ENCODE measurements around the gene TRIOBP. TPM values are rescaled to one million over a fixed set of nuclear protein-coding genes. Genes with fewer than 3 reads are reported as not detected.

The TRIOBP gene
- total RNA-seq, 1 experiment from 2014 or later, result 38.4 TPM

- Mint-ChIP-seq H3K4me1 (ENCODE audit: low read depth, unreplicated experiment) (peaks cover 7% of the 10 kb centered on the region), H3K27ac (ENCODE audit: unreplicated experiment) (no peak overlapping the region), H3K4me3 (ENCODE audit: unreplicated experiment) (no peak overlapping the region), H3K36me3 (ENCODE audit: insufficient read depth, unreplicated experiment) (peaks cover 10% of the 10 kb centered on the region), H3K27me3 (ENCODE audit: insufficient read depth, unreplicated experiment) (no peaks in the 10 kb centered on the region), H3K9me3 (ENCODE audit: unreplicated experiment) (no peaks in the 10 kb centered on the region)
- Histone ChIP-seq H3K36me3 (ENCODE audit: control insufficient read depth, insufficient read depth, low read length) (peaks cover 4% of the 10 kb centered on the region), H3K9me3 (no peaks in the 10 kb centered on the region), H3K27me3 (replicated peaks; ENCODE audit: control insufficient read depth, insufficient read depth, low read length) (no peaks in the 10 kb centered on the region), H3K4me1 (peaks cover 35% of the 10 kb centered on the region), H3K4me3 (ENCODE audit: low read depth, low read length) (no peak overlapping the region)
- ChIA-PET POLR2A (interaction anchor here (0.6 to 0.8 kb wide), 3 partner anchors 9 to 64 kb away, joined by 3 to 8 read pairs (median 5); no protein-coding TSS in a partner anchor), CTCF (no interaction called here)
- BruUV-seq (replicated peaks), result no TSS peak
- intact Hi-C loops (cut with micrococcal nuclease; ENCODE audit: unreplicated experiment), result loop anchor here (5.0 kb wide), 1 partner anchor 52 kb away; no protein-coding TSS in a partner anchor
- no peak for DNase-seq
- no peak for TF ChIP-seq CTCF (IDR thresholded peaks at IDR 0.05; ENCODE audit: insufficient read depth in 1 of 2, low read depth in 1 of 2, low read length in 1 of 2, severe bottlenecking in 1 of 2, unreplicated experiment in 1 of 2)
Measured at GRCh38 chr22:37749831-37750595, 53.2 kb downstream of the TRIOBP start.

- Mint-ChIP-seq H3K27me3 (ENCODE audit: insufficient read depth, unreplicated experiment) (no peaks in the 10 kb centered on the region), H3K4me3 (ENCODE audit: unreplicated experiment) (no peak overlapping the region), H3K36me3 (ENCODE audit: insufficient read depth, unreplicated experiment) (peaks cover 11% of the 10 kb centered on the region), H3K9me3 (ENCODE audit: unreplicated experiment) (no peaks in the 10 kb centered on the region), H3K4me1 (ENCODE audit: low read depth, unreplicated experiment) (peaks cover 7% of the 10 kb centered on the region), H3K27ac (ENCODE audit: unreplicated experiment) (no peak overlapping the region)
- no peak for DNase-seq
- ChIA-PET POLR2A (interaction anchor here (0.6 kb wide), 1 partner anchor 57 kb away, joined by 3 read pairs; no protein-coding TSS in a partner anchor), CTCF (no interaction called here)
- peaks cover 4% of the 10 kb centered on the region for H3K36me3 ChIP-seq (ENCODE audit: control insufficient read depth, insufficient read depth, low read length)
- H3K9me3 ChIP-seq, result no peaks in the 10 kb centered on the region
- H3K27me3 ChIP-seq (replicated peaks; ENCODE audit: control insufficient read depth, insufficient read depth, low read length), result no peaks in the 10 kb centered on the region
- no TSS peak for BruUV-seq (replicated peaks)
- no peak overlapping the region for H3K4me3 ChIP-seq (ENCODE audit: low read depth, low read length)
- intact Hi-C loops (cut with micrococcal nuclease; ENCODE audit: unreplicated experiment), result no loop called here
- H3K4me1 ChIP-seq, result peaks cover 31% of the 10 kb centered on the region
- TF ChIP-seq CTCF (IDR thresholded peaks at IDR 0.05; ENCODE audit: insufficient read depth in 1 of 2, low read depth in 1 of 2, low read length in 1 of 2, severe bottlenecking in 1 of 2, unreplicated experiment in 1 of 2), result no peak
Measured at GRCh38 chr22:37750596-37751162, 53.8 kb downstream of the TRIOBP start.

GRCh38 chr22:37751449-37752188 is 54.8 kb downstream of the TRIOBP start:
- no peaks in the 10 kb centered on the region for H3K9me3 Mint-ChIP-seq (ENCODE audit: unreplicated experiment)
- H3K27me3 ChIP-seq (replicated peaks; ENCODE audit: control insufficient read depth, insufficient read depth, low read length), result no peaks in the 10 kb centered on the region
- H3K27me3 Mint-ChIP-seq (ENCODE audit: insufficient read depth, unreplicated experiment), result no peaks in the 10 kb centered on the region
- H3K27ac Mint-ChIP-seq (ENCODE audit: unreplicated experiment), result peak overlapping the region; percentile 77
- DNase-seq, result no peak
- peaks cover 7% of the 10 kb centered on the region for H3K4me1 Mint-ChIP-seq (ENCODE audit: low read depth, unreplicated experiment)
- no TSS peak for BruUV-seq (replicated peaks)
- CTCF ChIA-PET, result interaction anchor here (0.5 kb wide), 1 partner anchor 143 kb away, joined by 9 read pairs; the partner anchor contains the start of gene GGA1
- POLR2A ChIA-PET, result no interaction called here
- H3K36me3 ChIP-seq (ENCODE audit: control insufficient read depth, insufficient read depth, low read length), result peaks cover 4% of the 10 kb centered on the region
- no peak for TF ChIP-seq CTCF (IDR thresholded peaks at IDR 0.05; ENCODE audit: insufficient read depth in 1 of 2, low read depth in 1 of 2, low read length in 1 of 2, severe bottlenecking in 1 of 2, unreplicated experiment in 1 of 2)
- no peak overlapping the region for H3K4me3 ChIP-seq (ENCODE audit: low read depth, low read length)
- H3K4me3 Mint-ChIP-seq (ENCODE audit: unreplicated experiment), result no peak overlapping the region
- intact Hi-C loops (cut with micrococcal nuclease; ENCODE audit: unreplicated experiment), result no loop called here
- H3K4me1 ChIP-seq, result peaks cover 31% of the 10 kb centered on the region
- H3K36me3 Mint-ChIP-seq (ENCODE audit: insufficient read depth, unreplicated experiment), result peaks cover 13% of the 10 kb centered on the region
- H3K9me3 ChIP-seq, result no peaks in the 10 kb centered on the region

Data from Caco-2 (cell line).